NCI-H460 (cell line): Measurements from ENCODE around the gene SLF2. TPM values are rescaled to one million over a fixed set of nuclear protein-coding genes. Genes with fewer than 3 reads are reported as not detected.

Experiments used
- DNase-seq: peaks from one replicate; pipeline ENCODE4 v3.0.0-alpha.2; 2016; ENCODE audit warnings: low read depth; ENCODE audit errors: extremely low read depth
- small RNA-seq, 2 experiments: library from RNA; depleted of rRNA; stranded (forward); fragments of <200 nt; gene quantifications; one replicate each; pipeline ENCODE3, GENCODE V24; 2014
- total RNA-seq: library from RNA; depleted of rRNA; stranded (reverse); fragments of >200 nt; shearing (Covaris generic); gene quantifications from 2 replicates; pipeline ENCODE4 v1.2.3, GENCODE V29; 2014; rRNA removed

Gene SLF2
- total RNA-seq, 1 experiment from 2014 or later, result 26.1 TPM

DNA sequence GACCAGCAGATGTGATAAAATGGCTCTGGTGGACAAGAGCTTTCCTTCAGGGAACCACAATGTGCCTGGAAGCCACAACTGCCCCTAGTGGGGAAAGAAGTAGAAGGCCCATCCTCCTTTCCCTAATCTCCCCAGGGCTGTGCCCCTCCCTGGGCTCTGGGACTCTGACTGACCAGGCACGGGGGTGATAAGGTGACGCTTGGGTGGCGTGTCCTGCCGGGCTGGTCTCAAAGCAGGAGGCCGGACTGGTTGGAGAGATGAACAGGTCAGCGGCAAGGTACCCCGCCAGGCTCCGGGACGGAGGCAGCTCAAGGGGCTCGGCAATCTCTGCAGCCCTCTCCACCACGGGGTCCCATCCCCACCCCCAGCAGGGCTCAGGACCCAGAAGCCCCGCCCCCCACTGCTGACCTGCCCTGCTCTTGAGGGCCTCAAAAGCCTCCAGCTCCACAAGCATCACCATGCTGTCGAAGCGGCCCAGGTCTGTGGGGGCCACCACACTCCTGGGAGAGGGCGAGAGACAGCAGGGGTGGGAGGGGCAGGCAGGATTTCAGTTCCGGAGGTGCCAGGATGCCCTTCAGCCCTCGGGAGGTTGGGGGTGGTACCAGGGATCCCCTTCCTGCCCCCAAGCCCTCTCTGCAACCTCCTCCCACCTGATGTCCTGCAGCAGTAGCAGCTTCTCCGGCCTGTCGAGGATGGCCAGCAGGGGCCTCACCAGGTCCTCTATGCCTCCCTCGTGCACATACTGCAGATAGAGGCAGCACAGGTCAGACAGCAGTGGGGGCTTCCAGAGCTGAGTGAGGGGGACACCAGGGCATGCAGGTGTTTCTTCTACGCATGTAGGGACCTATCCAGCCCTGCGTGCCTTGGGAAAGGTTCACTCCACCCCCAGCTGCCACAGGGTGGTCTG, 99.0 kb downstream of the SLF2 start:
- DNase-seq, result no peak

DNA sequence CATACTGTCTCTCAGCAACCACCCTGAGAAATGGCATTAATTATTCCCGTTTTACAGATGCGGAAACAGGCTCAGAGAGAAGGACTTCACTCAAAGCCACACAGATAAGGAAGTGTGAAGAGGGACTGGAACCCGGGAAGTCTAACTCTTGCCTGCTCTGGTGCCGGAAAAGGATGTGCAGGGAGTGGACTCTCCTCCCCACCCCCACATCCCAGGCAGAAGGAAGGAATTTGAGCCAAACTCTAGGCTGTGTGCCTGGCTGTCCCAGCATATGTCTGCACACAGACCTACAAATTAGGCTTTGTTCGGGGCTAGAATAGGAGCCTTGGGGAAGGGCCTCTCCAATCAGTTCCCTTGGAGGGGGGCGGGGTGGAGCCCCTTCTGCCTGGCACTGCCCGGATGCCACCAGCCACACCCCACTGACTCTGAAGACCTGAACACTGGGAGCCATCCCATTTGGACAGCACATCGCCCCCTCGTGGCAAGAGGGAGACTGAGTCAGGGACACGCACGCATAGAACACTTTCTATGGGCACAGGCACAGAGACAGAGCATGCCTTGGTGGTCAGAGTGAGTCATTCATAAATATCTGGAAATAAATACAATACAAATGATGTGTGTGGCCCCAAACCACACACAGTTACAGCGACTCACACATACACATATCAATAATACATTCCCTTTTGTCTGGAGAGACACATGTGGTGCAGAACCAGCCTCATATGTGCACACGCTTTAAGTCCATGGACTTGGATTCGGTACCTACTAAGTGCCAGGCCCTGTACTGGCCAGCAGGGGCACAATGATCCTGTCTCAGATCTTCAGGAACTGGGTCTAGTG, 100.0 kb downstream of the SLF2 start:
- DNase-seq, result peak; percentile 95

DNA sequence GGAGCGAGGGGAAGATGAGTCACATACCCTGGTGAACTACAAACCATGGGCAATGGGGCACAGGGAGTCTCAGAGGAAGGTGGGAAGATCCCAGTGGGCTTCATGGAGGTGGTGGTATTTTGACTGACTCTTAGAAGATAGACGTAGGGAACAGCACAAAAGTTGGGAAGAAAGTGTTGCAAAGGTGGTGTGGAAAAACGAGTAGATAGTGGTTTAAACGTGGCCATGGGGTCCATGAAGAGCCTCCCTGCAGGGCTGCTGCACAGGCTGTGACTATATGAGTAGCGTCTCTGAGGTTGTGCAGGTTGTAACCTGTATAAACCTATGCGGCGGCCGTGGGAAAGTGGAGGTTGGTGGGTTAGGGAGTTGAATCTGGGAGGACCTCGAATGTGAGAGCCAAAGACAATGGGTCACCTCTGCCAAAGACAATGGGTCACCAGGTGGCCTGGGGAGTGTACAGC, 100.6 kb downstream of the SLF2 start:
- no peak for DNase-seq

- DNase-seq, result no peak
Measured at GRCh38 chr10:101014230-101014884, 101.6 kb downstream of the SLF2 start.

Small RNA genes lying within 50 kb of the gene (small RNA-seq; reads per million reads assigned to genes)
- gene MIR608 (0 reads per million in 2 experiments), gene RF00019 (0 reads per million in 2 experiments)

Other genes starting within 250 kb of the SLF2 start
- gene PAX2, start 167.4 kb upstream of the SLF2 start, total RNA-seq, result not detected in 2 replicates
- gene SEMA4G, start 56.5 kb downstream of the SLF2 start, total RNA-seq, result 1.1 and 1.7 TPM in 2 replicates
- gene MRPL43, start 74.5 kb downstream of the SLF2 start, total RNA-seq, result 72.4 and 78.9 TPM in 2 replicates
- gene TWNK, start 74.6 kb downstream of the SLF2 start, total RNA-seq, result 14.3 and 19.9 TPM in 2 replicates
- gene LZTS2, start 86.8 kb downstream of the SLF2 start, total RNA-seq, result 49.2 and 51.6 TPM in 2 replicates
- gene PDZD7, start 118.2 kb downstream of the SLF2 start, total RNA-seq, result 0.52 and 0.55 TPM in 2 replicates
- 50.5 and 52.6 TPM in 2 replicates for gene SFXN3, start 118.3 kb downstream of the SLF2 start, total RNA-seq
- gene KAZALD1, start 149.0 kb downstream of the SLF2 start, total RNA-seq, result 31.3 and 36.1 TPM in 2 replicates
- not detected in 2 replicates for gene TLX1, start 218.3 kb downstream of the SLF2 start, total RNA-seq